ENCODE data around the gene CPAMD8.

CPAMD8 gene

GRCh38 chr19:16914421-16914820 lies 112.2 kb downstream of the CPAMD8 start:
- no peak for DNase-seq

GRCh38 chr19:16912780-16913179 lies 113.8 kb downstream of the CPAMD8 start:
- DNase-seq, result no peak

- no peak for DNase-seq
Observed at GRCh38 chr19:16911046-16911445, 115.6 kb downstream of the CPAMD8 start.

GRCh38 chr19:16908759-16909158 lies 117.9 kb downstream of the CPAMD8 start:
- DNase-seq, result no peak

- DNase-seq, result no peak
Observed at GRCh38 chr19:16904599-16904998, 122.0 kb downstream of the CPAMD8 start.

DNA sequence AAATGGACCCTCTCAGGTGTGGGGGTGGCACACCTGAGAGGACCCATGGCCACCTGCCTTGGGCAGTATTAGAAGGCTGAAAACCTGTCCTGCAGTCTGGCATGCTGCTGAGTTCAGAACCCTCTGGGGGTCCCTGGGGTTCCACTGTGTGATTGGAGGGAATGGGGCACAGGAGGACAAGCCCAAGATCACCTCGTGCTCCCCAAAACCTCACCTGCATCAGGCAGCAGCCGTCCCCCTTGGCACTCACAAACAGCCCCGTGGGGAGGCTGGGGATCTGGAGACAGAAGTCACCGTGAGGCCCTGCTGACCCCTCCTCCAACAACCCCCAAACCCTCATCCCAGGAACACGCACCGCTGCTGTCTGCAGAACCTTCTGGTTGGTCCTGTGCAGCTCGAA lies 123.3 kb downstream of the CPAMD8 start:
- no peak for DNase-seq

- no peak for DNase-seq
Observed at GRCh38 chr19:16902545-16902944, 124.1 kb downstream of the CPAMD8 start.

- no peak for DNase-seq
Observed at GRCh38 chr19:16901491-16902175, 125.0 kb downstream of the CPAMD8 start.

- DNase-seq, result no peak
Observed at GRCh38 chr19:16899566-16900075, 127.0 kb downstream of the CPAMD8 start.

GRCh38 chr19:16898361-16899015 lies 128.1 kb downstream of the CPAMD8 start:
- DNase-seq, result no peak

- no peak for DNase-seq
Observed at GRCh38 chr19:16897856-16898161, 128.8 kb downstream of the CPAMD8 start.

DNA sequence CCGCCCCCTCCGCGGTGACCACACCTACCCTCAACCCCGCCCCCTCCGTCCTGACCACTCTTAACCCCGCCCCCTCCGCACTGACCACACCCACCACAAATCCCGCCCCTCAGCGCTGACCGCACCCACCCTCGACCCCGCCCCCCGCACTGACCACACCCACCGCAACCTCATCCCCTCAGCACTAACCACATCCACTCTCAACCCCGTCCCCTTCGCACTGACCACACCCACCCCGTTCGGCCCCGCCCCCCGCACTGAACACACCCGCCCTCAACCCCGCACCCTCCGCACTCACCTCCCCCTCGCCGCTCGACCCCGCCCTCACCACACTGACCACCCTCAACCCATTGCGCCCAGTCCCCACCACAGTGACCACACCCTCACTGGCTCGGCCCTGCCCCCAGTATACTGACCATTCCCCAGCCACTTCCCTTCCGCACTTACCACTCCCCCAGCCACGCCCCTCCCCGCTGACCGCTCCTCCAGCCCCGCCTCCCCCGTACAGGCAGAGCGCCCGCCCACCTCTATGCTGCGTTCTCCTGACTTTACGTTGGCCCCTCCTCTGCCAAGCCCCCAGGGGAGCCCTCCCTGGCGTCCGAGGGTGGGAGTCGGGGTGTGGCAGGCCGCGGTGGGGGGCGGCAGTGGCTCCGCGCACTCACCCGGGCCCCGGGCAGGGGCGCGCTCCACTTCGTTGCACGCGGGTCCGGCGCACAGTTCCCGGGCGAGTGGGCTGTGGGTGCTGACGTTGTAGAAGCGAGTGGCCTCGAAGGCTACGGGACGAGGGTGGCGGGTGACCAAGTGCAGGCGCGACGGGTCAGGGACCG lies 129.4 kb downstream of the CPAMD8 start:
- no peak for DNase-seq

DNA sequence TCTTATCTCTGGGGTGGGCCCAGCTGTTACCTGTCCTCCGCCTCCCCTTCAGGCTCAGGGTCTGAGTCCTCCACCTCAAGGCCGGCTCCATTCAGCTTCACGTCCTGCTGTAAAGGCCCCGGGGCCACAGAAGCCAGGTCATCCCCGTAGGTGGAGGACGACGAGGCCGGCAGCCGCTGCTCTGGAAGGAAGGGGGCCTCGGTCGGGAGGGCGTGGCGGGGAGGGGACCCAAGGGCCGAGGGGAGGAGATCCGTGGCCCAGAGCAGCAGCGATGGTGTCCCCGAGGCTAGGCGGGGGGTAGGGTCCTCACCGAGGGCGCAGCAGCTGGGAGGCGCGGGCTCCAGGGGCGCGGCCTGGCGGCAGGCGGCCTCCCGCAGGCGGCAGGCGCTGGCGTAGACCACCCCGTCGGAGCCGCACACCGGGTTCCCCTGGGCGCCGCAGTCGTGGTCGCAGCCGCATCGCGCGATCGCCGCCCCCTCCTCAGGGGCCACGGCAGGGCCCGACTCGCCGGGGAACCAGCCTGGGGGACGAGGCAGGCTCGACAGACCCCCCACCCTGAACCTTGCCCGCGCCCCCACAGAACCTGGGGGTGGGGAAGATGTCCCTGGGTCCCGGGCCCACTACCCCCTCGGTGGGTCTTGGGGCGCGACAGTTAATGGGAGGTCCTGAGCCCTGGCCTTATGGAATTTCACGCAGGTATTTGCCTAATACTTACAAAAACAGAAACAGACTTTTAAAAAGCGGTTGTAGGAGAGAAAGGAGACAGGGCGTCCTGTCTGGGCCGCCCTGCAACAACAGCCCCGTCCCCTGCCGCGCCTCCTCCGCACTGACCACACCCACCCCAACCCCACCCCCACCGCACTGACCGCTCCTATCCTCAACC lies 130.2 kb downstream of the CPAMD8 start:
- no peak for DNase-seq

- DNase-seq, result no peak
Observed at GRCh38 chr19:16895467-16896145, 131.0 kb downstream of the CPAMD8 start.

DNA sequence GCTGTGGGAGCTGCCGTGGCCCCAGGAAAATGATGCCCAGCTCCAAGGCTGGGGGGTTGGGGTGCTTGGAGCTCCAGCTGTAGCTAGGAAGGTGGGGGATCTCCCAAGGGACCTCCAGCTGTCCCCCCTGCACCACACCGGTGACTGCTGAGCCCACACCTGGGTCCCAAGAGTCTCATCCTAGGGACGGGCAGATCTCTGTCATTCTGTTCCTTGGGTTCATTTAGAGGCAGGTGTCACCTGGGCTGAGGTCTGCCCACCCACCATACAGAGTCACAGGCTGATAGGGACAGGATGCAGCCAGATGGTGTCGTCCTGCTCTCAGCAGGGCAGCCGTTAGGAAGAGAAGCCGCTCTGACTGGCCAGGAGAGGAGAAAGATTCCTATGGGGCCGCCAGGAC lies 132.5 kb downstream of the CPAMD8 start:
- DNase-seq, result no peak

- DNase-seq, result no peak
Observed at GRCh38 chr19:16893686-16893989, 133.0 kb downstream of the CPAMD8 start.

- no peak for DNase-seq
Observed at GRCh38 chr19:16892868-16893685, 133.5 kb downstream of the CPAMD8 start.

GRCh38 chr19:16892436-16892835 lies 134.2 kb downstream of the CPAMD8 start:
- DNase-seq, result no peak

DNA sequence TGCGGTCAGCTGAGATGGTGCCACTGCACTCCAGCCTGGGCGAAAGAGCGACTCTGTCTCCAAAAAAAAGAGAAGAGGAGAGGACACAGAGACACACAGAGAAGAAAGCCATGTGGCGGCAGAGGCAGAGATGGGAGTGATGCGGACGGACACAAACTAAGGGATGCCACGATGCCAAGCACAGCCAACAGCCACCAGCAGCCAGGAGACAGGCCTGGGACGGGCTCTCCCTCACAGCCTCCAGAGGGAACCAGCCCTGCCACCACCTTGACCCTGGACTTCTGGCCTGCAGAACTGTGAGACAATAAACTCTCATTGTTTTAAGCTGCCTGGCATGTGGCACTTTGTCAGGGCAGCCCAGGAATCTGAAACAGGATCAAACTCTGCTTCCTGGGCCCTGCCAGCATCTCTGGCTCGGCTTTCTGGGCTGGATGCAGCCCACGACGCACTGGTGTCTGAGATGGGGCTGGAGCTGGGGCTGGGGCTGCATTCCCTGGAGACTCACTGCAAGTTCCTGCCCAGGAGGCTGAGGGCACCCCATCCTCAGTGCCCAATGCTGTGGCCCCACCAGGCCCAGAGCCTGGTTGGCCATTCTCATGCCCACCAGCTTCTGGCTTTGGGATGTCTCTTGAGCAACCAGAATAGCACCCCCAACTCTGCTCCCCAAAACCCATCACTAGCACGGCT lies 134.8 kb downstream of the CPAMD8 start:
- DNase-seq, result no peak

DNA sequence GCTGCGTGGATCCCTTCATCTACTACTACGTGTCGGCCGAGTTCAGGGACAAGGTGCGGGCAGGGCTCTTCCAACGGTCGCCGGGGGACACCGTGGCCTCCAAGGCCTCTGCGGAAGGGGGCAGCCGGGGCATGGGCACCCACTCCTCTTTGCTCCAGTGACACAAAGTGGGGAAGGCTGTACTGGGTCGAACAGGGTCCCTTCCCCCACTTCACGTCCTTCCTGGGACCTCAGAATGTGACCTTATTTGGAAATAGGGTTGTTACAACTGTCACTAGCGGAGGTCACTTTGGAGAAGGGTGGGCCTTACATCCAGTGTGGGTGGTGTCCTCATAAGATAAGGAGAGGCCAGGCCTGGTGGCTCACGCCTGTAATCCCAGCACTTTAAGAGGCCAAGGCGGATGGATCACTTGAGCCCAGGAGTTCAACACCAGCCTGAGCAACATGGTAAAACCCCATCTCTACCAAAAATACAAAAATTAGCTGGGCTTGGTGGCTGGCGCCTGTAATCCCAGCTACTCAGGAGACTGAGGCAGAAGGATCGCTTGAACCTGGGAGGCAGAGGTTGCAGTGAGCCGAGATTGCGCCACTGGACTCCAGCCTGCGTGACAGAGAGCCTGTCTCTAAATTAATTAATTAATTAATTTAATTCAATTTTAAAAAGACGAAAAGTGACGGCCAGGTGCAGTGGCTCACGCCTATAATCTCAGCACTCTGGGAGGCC lies 136.0 kb downstream of the CPAMD8 start:
- DNase-seq, result no peak
